ENCODE results near the gene AMACR.
"Not testable (repeated sequence)": the region's sequence is repeated elsewhere in the genome, so short reads cannot be mapped to it uniquely, and the experiment has no call there.

The AMACR gene

GRCh38 chr5:34035756-34036155 is 27.9 kb upstream of the AMACR start:
- no peak for FAIRE-seq

DNA sequence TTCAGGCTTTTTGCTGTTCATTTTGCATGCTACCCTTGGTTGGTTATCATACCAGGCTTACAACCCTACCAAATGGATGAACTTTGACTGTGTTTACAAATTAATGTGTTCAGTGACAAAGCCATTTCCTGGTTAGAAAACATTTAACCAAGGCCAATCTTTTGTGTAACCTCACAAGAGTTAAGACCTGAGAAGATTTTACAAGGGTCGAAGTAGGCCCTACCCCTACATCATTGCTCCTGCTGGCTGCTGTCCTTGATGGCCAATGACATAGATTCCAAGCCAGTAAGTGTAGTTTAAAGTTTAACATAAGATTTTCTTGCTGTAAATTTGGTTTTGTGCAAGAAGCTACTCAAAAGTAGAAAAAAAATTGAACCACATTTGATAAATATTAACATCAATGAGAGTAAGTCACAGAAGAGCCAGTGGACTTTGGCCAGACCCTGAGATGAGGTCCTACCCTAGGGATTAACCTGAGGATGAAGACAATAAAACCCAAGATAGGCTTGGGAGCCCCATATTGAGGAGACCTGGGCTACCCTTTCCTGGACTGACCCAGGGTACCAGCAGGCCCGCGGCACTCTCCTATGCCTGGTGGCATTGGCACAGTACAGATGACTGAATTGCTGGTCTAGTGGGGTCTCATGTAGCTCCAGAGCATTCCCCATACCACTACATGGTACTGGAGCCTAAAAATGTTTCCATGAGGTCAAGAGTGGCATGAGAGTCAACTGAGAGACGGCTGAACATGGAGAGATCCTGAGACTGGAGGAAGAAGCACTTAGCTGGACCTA is 26.9 kb upstream of the AMACR start:
- no peak for FAIRE-seq

DNA sequence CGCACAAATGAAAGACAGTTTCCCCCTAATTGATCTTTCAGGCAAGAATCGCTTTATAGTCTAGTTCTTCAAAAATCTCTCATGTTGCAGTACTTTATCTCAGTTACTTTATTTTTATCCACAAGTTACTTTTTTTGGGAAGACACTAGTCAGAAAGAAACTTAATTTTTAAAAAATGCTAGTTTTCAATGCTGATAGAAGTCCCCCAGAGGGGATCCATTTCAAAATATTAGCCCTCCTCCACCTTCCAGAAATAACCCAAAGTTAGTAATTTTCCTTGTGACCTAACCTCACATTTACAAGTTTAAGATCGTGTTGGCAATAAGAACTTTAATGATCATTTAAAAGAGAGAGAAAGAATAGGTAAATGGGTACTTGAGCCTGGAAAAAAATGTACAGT is 24.1 kb upstream of the AMACR start:
- FAIRE-seq = no peak

DNA sequence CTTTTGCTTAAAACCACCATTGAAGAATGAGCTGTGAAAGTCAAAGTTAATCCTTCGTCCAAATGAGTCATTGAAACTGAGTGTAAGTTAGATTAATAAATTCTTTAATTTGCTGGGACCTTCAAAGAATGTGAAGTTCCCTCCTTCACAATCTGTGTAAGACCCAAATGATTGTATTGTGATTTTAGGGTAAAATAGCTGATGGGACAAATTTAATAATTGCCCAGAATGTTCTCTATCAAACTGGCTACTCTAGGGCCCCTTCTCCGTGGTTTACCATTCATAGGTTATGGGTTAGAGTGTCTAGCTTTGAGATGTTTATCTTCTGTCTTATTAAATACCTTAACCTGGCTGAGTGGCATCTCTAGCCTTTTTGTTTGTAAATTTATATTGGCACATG is 23.3 kb upstream of the AMACR start:
- no peak for FAIRE-seq

DNA sequence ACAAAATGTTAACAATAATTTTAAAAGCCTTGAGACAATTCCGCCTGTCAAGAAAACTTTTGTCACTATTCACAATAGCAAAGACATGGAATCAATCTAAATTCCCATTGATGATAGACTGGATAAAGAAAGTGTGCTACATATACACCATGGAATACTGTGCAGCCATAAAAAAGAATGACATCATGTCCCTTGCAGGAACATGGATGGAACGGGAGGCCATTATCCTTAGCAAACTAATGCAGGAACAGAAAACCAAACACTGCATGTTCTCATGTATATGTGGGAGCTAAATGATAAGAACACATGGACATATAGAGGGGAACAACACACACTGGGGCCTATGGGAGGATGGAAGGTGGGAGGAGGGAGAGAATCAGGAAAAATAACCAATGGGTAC is 22.7 kb upstream of the AMACR start:
- FAIRE-seq = not testable (repeated sequence)

- FAIRE-seq = no peak
These were observed 22.2 kb upstream of the AMACR start for GRCh38 chr5:34030048-34030447.

DNA sequence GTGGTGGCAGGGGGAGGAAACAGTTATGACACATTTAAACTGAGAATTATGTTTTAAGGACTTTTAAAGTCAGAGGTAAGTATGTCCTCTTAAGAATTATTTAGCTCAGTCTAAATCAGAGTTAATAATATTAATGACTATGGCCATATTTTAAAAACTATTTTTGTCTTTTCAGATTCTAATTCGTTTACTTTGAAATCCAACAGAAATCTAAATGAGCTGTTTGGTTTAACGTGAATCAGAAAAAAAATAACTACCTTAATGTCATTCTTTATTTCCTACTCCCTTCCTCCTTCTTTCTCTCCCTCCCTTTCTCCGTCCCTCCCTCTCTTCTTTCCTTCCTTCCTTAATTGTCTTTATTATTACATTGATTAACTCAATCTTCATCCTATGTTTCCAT is 20.5 kb upstream of the AMACR start:
- no peak for FAIRE-seq

DNA sequence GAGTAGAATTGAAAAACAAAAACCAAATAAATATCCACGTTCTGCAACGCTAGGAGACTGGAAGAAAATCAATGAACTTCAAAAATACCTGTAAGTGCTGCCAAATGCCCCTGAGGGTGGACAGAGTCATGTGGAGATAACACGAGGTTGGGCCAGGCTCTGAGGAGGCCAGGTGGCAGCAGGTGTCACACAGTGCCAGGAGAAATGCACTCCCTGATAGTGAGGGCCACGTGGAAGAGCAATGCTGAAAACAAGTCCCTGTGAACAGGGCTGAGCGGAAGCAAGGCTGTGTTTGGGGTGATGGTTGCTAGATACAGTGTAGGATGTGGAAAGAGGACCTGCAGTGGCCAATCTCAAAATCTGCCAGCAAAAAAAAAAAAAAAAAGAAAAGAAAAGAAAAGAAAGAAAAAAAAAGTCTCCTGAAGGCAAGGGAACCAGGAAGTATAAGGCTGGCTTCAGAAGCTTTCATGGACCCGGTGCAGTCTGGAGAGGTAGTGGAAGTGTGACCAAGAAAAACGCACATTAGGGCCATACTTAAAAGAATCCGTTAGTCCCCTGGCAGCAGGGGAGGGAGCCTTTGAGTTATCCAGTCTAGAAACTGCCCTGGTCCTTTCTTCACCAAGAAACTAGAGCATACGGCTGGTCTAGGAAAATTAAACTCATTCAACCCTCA is 18.4 kb upstream of the AMACR start:
- no peak for FAIRE-seq

DNA sequence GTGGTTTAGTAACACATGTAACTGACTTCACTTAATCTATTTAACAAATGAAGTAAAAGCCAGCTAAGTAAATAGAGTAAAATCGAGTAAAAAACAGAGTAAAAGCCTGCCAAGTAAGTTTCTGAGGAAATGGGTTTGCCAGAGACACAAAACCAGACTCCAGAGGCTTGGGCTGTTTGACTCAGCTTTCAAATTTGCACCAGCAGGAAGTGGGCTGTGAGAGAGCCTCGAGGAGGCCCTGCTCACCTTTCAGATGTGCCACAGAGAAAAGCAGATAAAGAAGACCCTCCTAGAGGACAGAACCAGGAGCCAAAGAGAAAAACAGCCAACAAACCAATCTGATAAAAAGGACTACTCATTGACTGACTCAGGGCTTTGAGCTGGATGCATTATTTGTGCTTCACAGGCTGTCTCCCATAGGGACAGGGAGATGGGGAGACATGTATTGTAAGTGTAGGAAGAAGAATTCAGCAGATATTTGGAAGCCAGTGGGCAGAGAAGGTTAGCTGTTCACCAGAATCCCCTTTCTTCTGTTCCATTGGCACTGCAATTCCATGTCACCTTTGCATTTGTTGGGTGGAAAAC is 14.4 kb upstream of the AMACR start:
- no peak for FAIRE-seq

DNA sequence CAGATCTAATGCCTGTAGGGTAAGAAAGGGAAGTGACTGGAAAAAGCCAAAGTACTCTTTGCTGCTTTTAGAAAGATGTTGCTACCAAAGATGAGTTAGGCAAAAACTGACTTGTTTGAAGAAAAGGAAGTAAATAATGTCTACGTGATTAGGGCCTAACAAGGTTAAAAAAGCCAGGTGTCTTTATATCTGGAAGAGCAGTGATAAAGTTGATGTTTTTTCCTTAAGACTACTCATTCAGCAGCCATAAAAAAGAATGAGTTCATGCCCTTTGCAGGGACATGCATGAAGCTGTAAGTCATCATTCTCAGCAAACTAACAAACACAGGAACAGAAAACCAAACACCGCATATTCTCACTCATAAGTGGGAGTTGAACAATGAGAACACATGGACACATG is 13.5 kb upstream of the AMACR start:
- no peak for FAIRE-seq

GRCh38 chr5:34020726-34021125 is 12.9 kb upstream of the AMACR start:
- no peak for FAIRE-seq

GRCh38 chr5:34017254-34017653 is 9.4 kb upstream of the AMACR start:
- no peak for FAIRE-seq

DNA sequence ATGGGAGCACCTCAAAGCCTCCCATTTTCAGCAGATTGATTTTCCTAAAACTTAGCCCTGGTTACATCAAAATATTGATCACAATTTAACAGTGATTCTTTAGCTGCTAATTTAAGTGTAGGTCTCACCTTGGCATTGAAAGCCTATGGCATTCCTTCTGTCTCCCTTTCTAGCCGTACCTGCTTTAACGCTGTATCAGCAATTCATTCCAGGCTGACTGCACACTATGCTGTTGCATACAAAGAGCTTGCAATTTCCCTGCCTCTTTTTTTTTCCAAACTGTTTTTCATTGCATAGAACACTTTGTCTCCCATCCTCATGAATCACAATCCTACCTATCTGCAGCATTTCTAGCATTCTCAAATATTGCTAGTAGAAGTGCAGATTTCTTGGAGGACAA is 8.9 kb upstream of the AMACR start:
- FAIRE-seq = no peak

DNA sequence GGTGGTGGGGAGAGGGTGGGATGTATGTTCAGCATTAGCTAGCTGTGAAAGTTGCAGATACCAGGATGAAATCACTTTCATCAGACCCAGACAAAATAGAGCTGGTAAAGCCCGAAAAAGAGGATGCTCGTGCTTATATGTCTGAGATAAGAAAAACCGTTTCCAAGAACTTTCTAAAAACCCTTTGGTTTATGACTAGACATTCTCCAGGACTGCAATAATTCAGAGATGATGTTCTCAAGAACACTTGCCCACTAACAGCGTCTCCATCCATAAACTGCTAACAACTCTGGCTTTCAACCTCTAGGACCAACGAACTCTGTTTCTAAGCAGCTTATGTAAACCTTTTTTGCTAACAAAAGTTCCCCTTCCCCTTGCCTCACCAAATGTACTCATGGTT is 8.4 kb upstream of the AMACR start:
- no peak for FAIRE-seq

DNA sequence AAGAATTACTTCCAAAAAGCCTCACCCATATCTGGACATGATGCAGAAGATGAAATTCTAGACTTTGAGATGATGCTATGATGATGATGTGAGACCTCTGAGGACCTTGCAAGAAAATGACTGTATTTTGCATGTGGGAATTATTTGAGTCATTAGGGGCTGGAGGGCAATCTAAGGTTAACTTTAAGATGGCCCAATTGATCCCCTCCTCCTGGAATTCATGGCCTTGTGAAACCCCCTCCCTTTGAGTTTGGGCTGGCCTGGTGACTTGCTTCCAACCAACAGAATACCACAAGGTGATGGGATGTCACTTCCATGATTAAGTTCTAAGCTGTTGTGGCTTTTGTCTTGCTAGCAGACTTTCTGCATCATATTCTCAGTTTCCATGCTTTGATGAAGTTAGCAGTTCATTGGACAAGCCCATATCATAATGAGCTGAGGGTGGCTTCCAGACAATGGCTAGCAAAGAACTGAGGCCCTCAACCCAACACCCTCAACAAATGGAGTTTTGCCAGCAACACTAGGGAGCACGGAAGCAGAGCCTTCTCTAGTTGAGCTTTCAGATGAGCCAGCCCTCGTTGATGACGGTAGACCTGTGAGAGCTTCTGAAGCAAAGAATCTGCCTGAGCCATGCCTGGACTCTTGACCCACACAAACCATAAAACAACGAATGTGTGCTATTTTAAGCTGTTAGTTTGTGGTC is 7.4 kb upstream of the AMACR start:
- no peak for FAIRE-seq

DNA sequence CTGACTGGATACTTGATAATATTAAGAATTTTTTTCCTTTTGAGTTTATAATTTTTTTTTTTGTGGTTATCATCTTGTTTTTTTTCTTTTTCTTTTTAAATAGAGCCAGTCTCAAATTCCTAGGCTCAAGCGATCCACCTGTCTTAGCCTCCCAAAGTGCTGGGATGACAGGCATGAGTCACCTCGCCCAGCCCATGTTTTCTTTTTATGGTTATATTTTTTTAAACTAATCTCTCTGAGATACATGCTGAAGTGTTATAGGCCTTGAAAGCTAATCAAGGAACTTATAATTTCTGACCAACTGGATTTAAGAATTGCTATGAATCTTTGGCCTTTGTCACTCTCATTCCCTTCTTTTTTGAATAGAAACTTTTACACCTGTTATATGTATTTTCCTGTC is 6.8 kb upstream of the AMACR start:
- FAIRE-seq = no peak

DNA sequence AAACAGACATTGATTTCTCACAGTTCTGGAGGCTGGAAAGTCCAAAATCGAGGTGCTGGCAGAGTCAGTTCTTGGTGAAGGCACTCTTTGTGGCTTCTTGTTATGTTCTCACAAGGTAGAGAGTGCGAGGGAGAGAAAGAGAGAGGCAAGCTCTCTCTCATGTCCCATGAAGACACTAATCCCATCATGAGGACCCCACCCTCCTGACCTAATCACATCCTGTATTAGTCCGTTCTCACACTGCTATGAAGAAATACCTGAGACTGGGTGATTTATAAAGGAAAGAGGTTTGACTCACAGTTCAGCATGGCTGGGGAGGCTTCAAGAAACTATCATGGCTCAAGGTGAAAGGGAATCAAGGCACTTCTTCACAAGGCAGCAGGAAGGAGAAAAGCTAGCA is 5.7 kb upstream of the AMACR start:
- no peak for FAIRE-seq

GRCh38 chr5:34012791-34013190 is 4.9 kb upstream of the AMACR start:
- FAIRE-seq = no peak

- no peak for FAIRE-seq
These were observed 3.7 kb upstream of the AMACR start for GRCh38 chr5:34011536-34011935.

DNA sequence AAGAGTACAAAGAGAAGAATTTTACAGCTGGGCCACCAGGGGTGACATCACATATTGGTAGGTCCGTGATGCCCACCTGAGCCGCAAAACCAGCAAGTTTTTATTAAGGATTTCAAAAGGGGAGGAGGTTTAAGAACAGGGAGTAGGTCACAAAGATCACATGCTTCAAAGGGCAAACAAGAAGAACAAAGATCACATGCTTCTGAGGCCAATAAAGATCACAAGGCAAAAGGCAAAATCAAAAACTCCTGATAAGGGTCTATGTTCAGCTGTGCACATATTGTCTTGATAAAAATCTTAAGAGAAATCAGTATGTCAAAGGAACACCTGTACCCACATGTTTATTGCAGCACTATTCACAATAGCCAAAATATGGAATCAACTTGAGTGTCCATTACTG is 2.3 kb upstream of the AMACR start:
- not testable (repeated sequence) for FAIRE-seq

DNA sequence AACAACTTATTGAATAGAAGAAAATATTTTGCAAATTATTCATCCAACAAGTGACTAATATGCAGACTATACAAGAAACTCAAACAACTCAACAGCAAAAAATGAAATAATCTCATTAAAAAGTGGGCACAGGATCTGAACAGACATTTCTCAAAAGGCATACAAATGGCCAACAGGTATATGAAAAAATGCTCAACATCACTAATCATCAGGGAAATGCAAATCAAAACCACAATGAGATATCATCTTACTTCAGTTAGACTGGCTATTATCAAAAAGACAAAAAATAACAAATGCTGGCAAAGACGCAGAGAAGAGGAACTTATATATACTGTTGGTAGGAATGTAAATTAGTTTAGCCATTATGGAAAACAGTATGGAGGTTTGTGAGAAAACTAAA is 1.8 kb upstream of the AMACR start:
- no peak for FAIRE-seq

DNA sequence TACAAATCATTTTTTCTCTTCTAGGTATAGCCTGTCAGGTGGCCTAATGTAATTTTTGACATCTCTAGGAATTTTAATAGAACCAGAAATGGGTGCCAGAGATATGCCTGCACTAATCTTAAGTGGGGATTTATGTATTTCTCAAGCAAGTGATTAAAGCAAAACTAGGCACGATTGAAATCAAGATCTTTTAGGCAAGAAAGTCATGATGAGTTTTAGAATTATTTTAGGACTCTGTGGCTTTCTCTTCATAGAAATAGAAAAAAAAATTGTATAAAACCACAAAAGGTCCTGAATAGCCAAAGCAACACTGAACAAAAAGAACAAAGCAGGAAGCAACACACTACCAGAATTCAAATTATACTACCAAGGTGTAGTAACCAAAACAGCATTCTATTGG is 952 bp upstream of the AMACR start:
- FAIRE-seq = no peak

GRCh38 chr5:34007201-34007620 is 639 bp downstream of the AMACR start:
- FAIRE-seq = no peak

DNA sequence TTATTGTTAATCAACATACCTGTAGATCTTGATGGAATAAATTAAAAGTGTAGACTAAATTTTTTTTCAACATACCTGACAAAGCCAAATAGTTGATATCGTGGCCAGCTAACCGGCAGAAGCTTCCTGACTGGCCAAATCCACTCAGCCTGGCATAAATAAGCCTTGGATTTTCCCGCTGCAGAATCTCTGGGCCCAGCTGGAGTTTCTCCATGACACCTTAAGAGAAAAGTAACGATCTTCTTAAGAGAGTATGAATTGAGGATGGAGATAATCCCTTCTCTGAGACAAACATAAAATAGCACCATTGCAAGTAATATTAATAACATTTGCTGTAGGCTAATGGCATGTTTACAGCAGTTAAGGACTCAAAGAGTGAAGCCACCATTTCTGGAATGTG is 2.2 kb downstream of the AMACR start:
- FAIRE-seq = no peak
